ENCODE data around the gene METAP1. TPM values are rescaled to one million over a fixed set of nuclear protein-coding genes. Genes with fewer than 3 reads are reported as not detected.
A peak's percentile ranks its signal among the peaks of the same experiment; 100 is the strongest.

METAP1 gene
- total RNA-seq, 1 experiment from 2014 or later = 63.5 TPM

GRCh38 chr4:99008051-99008450, 12.5 kb downstream of the METAP1 start:
- Histone ChIP-seq H2BK5ac (ENCODE audit: insufficient read length, low read length) (no peak overlapping the region), H3K27ac (ENCODE audit: insufficient read length, low read depth, low read length) (no peak overlapping the region), H3K9ac (ENCODE audit: extremely low read depth, insufficient read length, low read length) (no peak overlapping the region), H3K27me3 (ENCODE audit: insufficient read depth, low read length) (no peaks in the 10 kb centered on the region), H4K20me1 (ENCODE audit: control insufficient read depth, insufficient read depth, insufficient read length) (no peaks in the 10 kb centered on the region), H3K4me2 (ENCODE audit: insufficient read depth, insufficient read length, low read length) (no peak overlapping the region), H3K4me1 (ENCODE audit: insufficient read depth, low read length) (peaks cover 2% of the 10 kb centered on the region; the same call in 1 of the 2 replicates), H2BK15ac (ENCODE audit: low read depth, low read length) (no peak overlapping the region), H2BK20ac (ENCODE audit: low read depth, low read length, poor library complexity, severe bottlenecking) (no peak overlapping the region), H2BK12ac (ENCODE audit: insufficient read length, low read depth, low read length) (no peak overlapping the region), H3T11ph (ENCODE audit: low read length) (no peak overlapping the region), H2BK120ac (ENCODE audit: low read depth, low read length, poor library complexity, severe bottlenecking) (no peak overlapping the region), H3K9me3 (ENCODE audit: control insufficient read depth, low read depth, low read length) (no peaks in the 10 kb centered on the region), H3K79me2 (ENCODE audit: insufficient read depth, low read length) (peaks cover 54% of the 10 kb centered on the region), H3K56ac (ENCODE audit: insufficient read length, low read depth, low read length) (no peak overlapping the region), H3K79me1 (ENCODE audit: insufficient read depth, low read depth, low read length, poor library complexity, severe bottlenecking) (peaks cover 3% of the 10 kb centered on the region), H3K14ac (ENCODE audit: insufficient read depth, low read length) (no peak overlapping the region), H3K23me2 (ENCODE audit: insufficient read length, low read depth, low read length, poor library complexity, severe bottlenecking) (no peaks in the 10 kb centered on the region), H3K23ac (ENCODE audit: insufficient read length, low read depth, low read length) (no peak overlapping the region), H4K5ac (ENCODE audit: insufficient read length, low read depth, low read length) (no peak overlapping the region), H2AK5ac (ENCODE audit: insufficient read length, low read length) (no peak overlapping the region), H4K8ac (replicated peaks; ENCODE audit: insufficient read length, low read depth, low read length) (no peak overlapping the region), H4K91ac (ENCODE audit: insufficient read length, low read depth, low read length) (no peak overlapping the region), H3K4ac (ENCODE audit: low read depth, low read length) (no peak overlapping the region), H2AFZ (ENCODE audit: low read length) (no peak overlapping the region), H3K18ac (ENCODE audit: insufficient read length, low read depth, low read length) (no peak overlapping the region)
- no peak for DNase-seq
- H3K4me3 Mint-ChIP-seq = no peak overlapping the region
- H3K27ac Mint-ChIP-seq = peak overlapping the region in 1 of 3 experiments; percentile 1; a peak in 2 of 7 replicates
- peaks cover 24 to 37% of the 10 kb centered on the region in 2 experiments for H3K9me3 Mint-ChIP-seq
- peaks cover 43 to 45% of the 10 kb centered on the region in 2 experiments for H3K4me1 Mint-ChIP-seq
- no CpG with 5 or more reads among the region's 2 CpGs for WGBS (ENCODE audit: extremely low coverage, insufficient read length, low lambda C conversion rate)
- peaks cover 29 to 51% (median 39%) of the 10 kb centered on the region in 3 experiments for H3K36me3 Mint-ChIP-seq (ENCODE audit: insufficient read depth in 1 of 3, low read depth in 3 of 3)
- no peak for TF ChIP-seq CTCF (conservative IDR thresholded peaks at IDR 0.05)
- H3K27me3 Mint-ChIP-seq (ENCODE audit: low read depth) = no peaks in the 10 kb centered on the region
